Suprapubic skin (tissue), 4 donors: ENCODE measurements around the gene SH2D3C. TPM values are rescaled to one million over a fixed set of nuclear protein-coding genes. Genes with fewer than 3 reads are reported as not detected.
"Not testable (repeated sequence)": the region's sequence is repeated elsewhere in the genome, so short reads cannot be mapped to it uniquely, and the experiment has no call there.

Source experiments
- DNase-seq, 2 donors: peaks; one replicate each; pipeline ENCODE4 v3.0.0-alpha.2; 2019; ENCODE audit warnings: low spot score in 2 of 2
- H3K27ac ChIP-seq: fragments of 200-600 bp; sonication (generic); one replicate; pipeline ENCODE4 v1.5.1; 2019
- H3K27me3 ChIP-seq: fragments of 200-600 bp; sonication (generic); one replicate; pipeline ENCODE4 v1.5.1; 2019
- H3K36me3 ChIP-seq: fragments of 200-600 bp; sonication (generic); one replicate; pipeline ENCODE4 v1.5.1; 2019
- H3K4me1 ChIP-seq: fragments of 200-600 bp; sonication (generic); one replicate; pipeline ENCODE4 v1.5.1; 2019
- H3K4me3 ChIP-seq: fragments of 200-600 bp; sonication (generic); one replicate; pipeline ENCODE4 v1.5.1; 2019; ENCODE audit warnings: mild to moderate bottlenecking
- H3K9me3 ChIP-seq: fragments of 200-600 bp; sonication (generic); one replicate; pipeline ENCODE4 v1.5.1; 2019
- EP300 ChIP-seq: sonication (generic); formaldehyde crosslinking; IDR thresholded peaks from one replicate; pipeline ENCODE4 v1.6.1; 2017; ENCODE audit warnings: antibody characterized with exemption
- POLR2A ChIP-seq, 2 donors: fragments of 450-650 bp; IDR thresholded peaks; one replicate each; pipeline ENCODE4 v1.6.1; 2017; ENCODE audit warnings: antibody characterized with exemption in 2 of 2, mild to moderate bottlenecking in 2 of 2, moderate library complexity in 2 of 2
- POLR2AphosphoS5 ChIP-seq, 3 donors: sonication (generic); formaldehyde crosslinking; IDR thresholded peaks; one replicate each; pipeline ENCODE4 v1.6.1; 2017; ENCODE audit warnings: antibody characterized with exemption in 3 of 3
- WGBS: methylation state at CpG from one replicate; pipeline ENCODE4 v1.1.5; 2018; 5-methylcytosine and 5-hydroxymethylcytosine counted together
- total RNA-seq, 4 donors: library from RNA; depleted of rRNA; stranded (reverse); fragments of >200 nt; gene quantifications; one replicate each; pipeline ENCODE4 v1.1.0, GENCODE V29; 2016
- TF ChIP-seq, protein P1 (sequence below), 2 donors: fragments of 200-600 bp in 1 of 2; fragments of 450-650 bp in 1 of 2; sonication (generic) in 1 of 2; IDR thresholded peaks; one replicate each; pipeline ENCODE4 v1.5.1; 2016 to 2019; ENCODE audit warnings: antibody characterized with exemption in 2 of 2, mild to moderate bottlenecking in 1 of 2, moderate library complexity in 1 of 2

The SH2D3C gene
- total RNA-seq, 4 donors from 2014 or later = 3.4 to 8.9 (median 6.1) TPM

DNA sequence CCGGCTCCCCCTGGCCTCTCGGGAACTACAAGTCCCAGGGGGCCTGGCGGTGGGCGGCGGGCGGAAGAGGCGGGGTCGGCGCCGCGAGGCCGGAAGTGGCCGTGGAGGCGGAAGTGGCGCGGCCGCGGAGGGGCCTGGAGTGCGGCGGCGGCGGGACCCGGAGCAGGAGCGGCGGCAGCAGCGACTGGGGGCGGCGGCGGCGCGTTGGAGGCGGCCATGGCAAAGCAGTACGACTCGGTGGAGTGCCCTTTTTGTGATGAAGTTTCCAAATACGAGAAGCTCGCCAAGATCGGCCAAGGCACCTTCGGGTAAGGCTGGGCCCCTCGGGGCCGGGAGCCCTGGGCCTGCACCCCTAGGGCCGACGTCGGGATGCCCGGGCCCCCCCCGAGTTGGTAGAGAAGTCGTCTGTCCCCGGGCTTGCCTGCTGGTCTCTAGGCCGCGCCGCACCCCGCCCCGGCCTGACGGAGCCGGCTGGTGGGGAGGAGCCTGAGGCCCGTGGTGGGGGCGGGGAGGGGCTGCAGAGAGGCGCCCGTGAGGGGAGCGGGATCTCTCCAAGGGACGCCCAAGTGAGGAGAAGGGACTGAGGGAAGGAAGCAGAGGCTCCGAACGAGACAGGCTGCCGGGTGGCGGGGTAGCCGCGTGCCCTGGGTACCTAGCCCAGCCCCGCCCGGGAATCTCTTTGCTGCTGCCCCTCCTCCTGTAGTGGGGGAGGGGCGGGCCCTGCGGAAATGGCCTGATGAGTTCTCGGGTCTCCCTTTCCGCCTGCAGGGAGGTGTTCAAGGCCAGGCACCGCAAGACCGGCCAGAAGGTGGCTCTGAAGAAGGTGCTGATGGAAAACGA, 7.7 kb upstream of the SH2D3C start, which contains the start of gene CDK9:
TSS of gene CDK9 (plus strand) at position 102 of the 840 bp plus-strand sequence. CDS start at position 217, 115 bp downstream.
- Histone ChIP-seq H3K9me3 (no peaks in the 10 kb centered on the region), H3K27ac (peak within 1 kb of the TSS; percentile 95), H3K4me3 (peak within 1 kb of the TSS; percentile 100), H3K36me3 (peaks cover 40% of the 10 kb centered on the region), H3K27me3 (no peaks in the 10 kb centered on the region), H3K4me1 (peaks cover 39% of the 10 kb centered on the region)
- WGBS = under 1% methylated on average over 37 of the region's 75 CpGs
- TF ChIP-seq EP300 = no peak
- peak in 1 of 3 donors; percentile 34 for TF ChIP-seq POLR2AphosphoS5 (IDR thresholded peaks at IDR 0.05)
- TF ChIP-seq POLR2A (IDR thresholded peaks at IDR 0.05) = peak; percentile 38 to 63
- TF ChIP-seq, protein P1, sequence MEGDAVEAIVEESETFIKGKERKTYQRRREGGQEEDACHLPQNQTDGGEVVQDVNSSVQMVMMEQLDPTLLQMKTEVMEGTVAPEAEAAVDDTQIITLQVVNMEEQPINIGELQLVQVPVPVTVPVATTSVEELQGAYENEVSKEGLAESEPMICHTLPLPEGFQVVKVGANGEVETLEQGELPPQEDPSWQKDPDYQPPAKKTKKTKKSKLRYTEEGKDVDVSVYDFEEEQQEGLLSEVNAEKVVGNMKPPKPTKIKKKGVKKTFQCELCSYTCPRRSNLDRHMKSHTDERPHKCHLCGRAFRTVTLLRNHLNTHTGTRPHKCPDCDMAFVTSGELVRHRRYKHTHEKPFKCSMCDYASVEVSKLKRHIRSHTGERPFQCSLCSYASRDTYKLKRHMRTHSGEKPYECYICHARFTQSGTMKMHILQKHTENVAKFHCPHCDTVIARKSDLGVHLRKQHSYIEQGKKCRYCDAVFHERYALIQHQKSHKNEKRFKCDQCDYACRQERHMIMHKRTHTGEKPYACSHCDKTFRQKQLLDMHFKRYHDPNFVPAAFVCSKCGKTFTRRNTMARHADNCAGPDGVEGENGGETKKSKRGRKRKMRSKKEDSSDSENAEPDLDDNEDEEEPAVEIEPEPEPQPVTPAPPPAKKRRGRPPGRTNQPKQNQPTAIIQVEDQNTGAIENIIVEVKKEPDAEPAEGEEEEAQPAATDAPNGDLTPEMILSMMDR (IDR thresholded peaks at IDR 0.05) = no peak
- DNase-seq = peak; percentile 93 to 94

DNA sequence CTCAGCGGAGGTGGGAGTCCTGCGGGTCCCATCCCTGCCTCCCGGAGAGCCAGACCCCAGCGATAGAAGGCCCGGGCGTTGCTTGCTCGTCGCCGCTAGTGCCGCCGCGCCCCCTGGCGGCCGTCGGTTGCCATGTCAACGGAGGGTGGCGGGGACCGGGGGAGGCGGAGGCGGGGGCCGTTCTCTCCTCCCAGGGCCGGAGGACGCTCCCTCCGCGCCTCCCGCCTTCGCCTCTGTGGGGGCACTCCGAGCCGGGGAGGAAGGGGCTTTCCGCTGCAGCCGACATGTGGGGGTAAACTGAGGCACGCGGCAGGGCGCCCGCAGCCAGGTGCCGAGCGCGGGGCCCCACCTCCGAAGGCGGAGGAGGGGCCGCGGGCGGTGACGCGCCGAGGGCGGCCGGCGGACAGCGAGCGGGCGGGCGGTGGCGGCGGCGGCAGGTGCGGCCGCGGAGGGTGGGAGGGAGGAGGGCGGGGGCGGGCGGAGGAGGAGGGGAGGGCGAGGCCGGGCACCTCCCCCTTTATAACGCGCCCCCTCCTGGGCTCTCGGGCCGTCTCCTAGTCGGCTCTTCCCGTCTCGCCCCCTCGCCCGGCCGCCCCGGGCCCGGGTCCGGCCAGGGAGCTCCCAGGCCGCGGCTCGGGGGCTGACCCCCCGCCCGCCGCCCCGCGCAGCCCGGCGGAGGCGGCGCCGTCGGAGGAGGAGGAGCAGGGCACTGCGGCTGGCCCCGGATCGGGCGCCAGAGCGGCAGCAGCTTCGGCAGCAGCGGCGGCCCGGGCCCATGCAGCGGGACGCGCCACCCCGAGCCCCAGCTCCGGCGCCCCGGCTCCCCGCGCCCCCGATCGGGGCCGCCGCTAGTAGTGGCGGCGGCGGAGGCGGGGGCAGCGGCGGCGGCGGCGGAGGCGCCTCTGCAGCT, 6.8 kb upstream of the SH2D3C start:
- TF ChIP-seq, protein P1 (IDR thresholded peaks at IDR 0.05) = peak; percentile 79 to 90
- TF ChIP-seq POLR2AphosphoS5 (IDR thresholded peaks at IDR 0.05) = peak in 1 of 3 donors; percentile 57
- no peak for TF ChIP-seq EP300
- TF ChIP-seq POLR2A (IDR thresholded peaks at IDR 0.05) = peak; percentile 12
- no CpG with 5 or more reads among the region's 123 CpGs for WGBS
- Histone ChIP-seq H3K36me3 (peaks cover 32% of the 10 kb centered on the region), H3K9me3 (no peaks in the 10 kb centered on the region), H3K4me3 (peak overlapping the region; percentile 100), H3K27ac (peak overlapping the region; percentile 95), H3K27me3 (no peaks in the 10 kb centered on the region), H3K4me1 (peaks cover 43% of the 10 kb centered on the region)
- peak; percentile 94 to 95 for DNase-seq

DNA sequence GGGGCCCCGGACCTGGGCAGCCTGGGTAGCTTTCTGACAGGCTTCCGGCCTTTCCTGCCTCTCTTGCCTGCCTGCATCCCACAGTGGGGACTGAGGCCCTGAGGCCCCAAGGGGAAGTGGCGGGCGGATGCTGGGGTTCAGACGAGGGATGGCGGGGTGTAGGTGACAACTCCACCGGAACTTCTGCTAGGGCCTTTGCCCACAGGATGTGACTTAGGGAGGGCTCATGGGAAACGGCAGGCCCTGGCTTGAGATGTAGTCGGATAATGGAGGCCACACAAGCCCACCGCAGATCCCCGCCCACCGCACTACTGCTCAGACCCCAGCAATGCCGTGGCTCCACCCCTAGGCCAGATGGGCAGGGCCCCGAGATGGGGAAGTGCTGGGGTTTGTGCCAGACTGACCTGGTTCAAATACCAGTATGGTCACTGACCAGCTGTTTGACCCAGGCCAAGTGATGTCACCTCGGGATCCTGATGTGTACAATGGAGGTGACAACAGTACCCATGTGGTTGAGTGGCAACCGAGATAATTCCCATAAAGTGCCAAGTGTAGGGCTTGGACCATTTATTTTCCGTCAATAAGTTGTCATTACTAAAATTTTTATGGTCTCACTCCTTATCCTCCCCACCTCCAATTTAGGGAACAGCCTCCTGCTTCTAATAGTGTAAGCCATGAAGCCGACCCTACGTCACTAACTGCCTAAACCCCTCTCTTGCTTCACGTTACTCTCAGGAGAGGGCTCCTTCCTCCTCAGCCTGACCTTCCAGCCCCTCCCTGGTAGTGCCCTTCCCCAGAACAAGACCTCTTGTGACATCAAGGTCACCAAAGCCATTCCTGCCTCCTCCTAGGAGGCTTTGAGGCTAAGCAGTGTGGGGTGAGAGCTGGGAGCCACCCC, 4.9 kb upstream of the SH2D3C start:
- TF ChIP-seq, protein P1 (IDR thresholded peaks at IDR 0.05) = no peak
- TF ChIP-seq POLR2A (IDR thresholded peaks at IDR 0.05) (no peak), EP300 (no peak), POLR2AphosphoS5 (IDR thresholded peaks at IDR 0.05) (no peak)
- peaks cover 12% of the 10 kb centered on the region for H3K36me3 ChIP-seq
- 62% methylated on average over 20 of the region's 20 CpGs for whole genome bisulfite sequencing
- H3K9me3 ChIP-seq = no peaks in the 10 kb centered on the region
- no peak overlapping the region for H3K4me3 ChIP-seq
- H3K27me3 ChIP-seq = no peaks in the 10 kb centered on the region
- DNase-seq = peak; percentile 89 to 90
- H3K27ac ChIP-seq = peak overlapping the region; percentile 30
- peaks cover 52% of the 10 kb centered on the region for H3K4me1 ChIP-seq

DNA sequence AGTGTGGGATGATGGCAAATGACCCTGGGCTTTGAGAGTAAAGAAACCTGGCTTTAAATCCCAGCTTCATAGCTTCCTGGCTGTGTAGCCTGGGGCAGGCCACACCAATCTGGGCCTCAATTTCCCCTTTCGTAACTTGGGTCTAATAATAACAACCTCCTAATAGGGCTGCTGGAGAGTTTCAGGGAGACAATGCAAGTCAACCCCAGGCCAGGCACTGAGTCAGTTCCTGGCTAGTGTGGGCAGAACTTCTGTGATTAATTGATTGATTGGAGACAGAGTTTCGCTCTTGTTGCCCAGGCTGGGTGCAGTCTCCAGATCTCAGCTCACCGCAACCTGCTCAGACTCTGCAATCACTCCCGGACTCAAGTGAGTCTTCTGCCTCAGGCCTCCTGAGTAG, 3.3 kb upstream of the SH2D3C start:
- WGBS = 82% methylated on average over 4 of the region's 4 CpGs
- no peaks in the 10 kb centered on the region for H3K9me3 ChIP-seq
- TF ChIP-seq, protein P1 (IDR thresholded peaks at IDR 0.05) = no peak

DNA sequence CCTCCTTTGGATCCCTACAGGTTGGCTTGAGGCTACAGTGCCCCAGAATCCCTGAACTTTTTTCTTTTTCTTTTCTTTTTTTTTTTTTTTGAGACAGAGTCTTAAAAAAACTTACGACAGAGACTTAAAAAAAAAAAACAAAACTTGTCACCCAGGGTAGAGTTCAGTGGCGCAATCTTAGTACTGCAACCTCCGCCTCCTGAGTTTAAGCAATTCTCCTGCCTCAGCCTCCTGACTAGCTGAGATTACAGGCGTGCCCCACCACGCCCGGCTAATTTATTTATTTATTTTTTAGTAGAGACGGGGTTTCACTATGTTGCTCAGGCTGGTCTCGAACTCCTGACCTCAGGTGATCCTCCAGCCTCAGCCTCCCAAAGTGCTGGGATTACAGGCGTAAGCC, 2.4 kb upstream of the SH2D3C start:
- H3K9me3 ChIP-seq, DNase-seq, H3K36me3 ChIP-seq, H3K4me3 ChIP-seq, H3K27ac ChIP-seq, H3K27me3 ChIP-seq: not testable (repeated sequence)
- WGBS = 86% methylated on average over 9 of the region's 9 CpGs
- H3K4me1 ChIP-seq = peaks cover 33% of the 10 kb centered on the region

More for the DNA sequence above, 3.3 kb upstream of the SH2D3C start:
- Histone ChIP-seq H3K4me3 (no peak overlapping the region), H3K27me3 (no peaks in the 10 kb centered on the region), H3K27ac (peak overlapping the region; percentile 29), H3K4me1 (peaks cover 37% of the 10 kb centered on the region), H3K36me3 (no peaks in the 10 kb centered on the region)
- DNase-seq = no peak
